ENCODE data around the gene KLRF2. TPM values are rescaled to one million over a fixed set of nuclear protein-coding genes. Genes with fewer than 3 reads are reported as not detected.

The KLRF2 gene
- total RNA-seq, 2 experiments from 2014 or later: not detected

Other genes with a start within 250 kb of the KLRF2 start
- 100 to 1,000 TPM; 240 to 259 TPM for gene CLEC2D, start 211.8 kb upstream of the KLRF2 start, total RNA-seq
- gene CLECL1, start 148.4 kb upstream of the KLRF2 start, total RNA-seq: 1 to 10 TPM; 6.0 to 8.5 TPM
- 100 to 1,000 TPM; 166 to 174 TPM for gene CD69, start 120.6 kb upstream of the KLRF2 start, total RNA-seq
- not detected for gene KLRF1, start 54.0 kb upstream of the KLRF2 start, total RNA-seq
- 10 to 100 TPM; 38.4 to 43.2 TPM for gene CLEC2B, start 12.1 kb upstream of the KLRF2 start, total RNA-seq
- gene CLEC2A, start 50.9 kb downstream of the KLRF2 start, total RNA-seq: not detected
- under 1 TPM; 0.47 TPM for gene CLEC12A, start 89.9 kb downstream of the KLRF2 start, total RNA-seq
- gene CLEC1B, start 117.6 kb downstream of the KLRF2 start, total RNA-seq: not detected
- not detected for gene CLEC12B, start 129.1 kb downstream of the KLRF2 start, total RNA-seq
- gene CLEC9A, start 149.2 kb downstream of the KLRF2 start, total RNA-seq: not detected
- not detected for gene CLEC1A, start 217.5 kb downstream of the KLRF2 start, total RNA-seq
- gene CLEC7A, start 248.7 kb downstream of the KLRF2 start, total RNA-seq: not detected